HG03135 (cell line): ENCODE results near the gene KLHL42.
A peak's percentile ranks its signal among the peaks of the same experiment; 100 is the strongest.

Experiments used
- ATAC-seq: cut with Tn5 transposase; IDR thresholded peaks from one replicate; pipeline ENCODE4 v1.9.1; 2021; ENCODE audit warnings: mild to moderate bottlenecking, moderate library complexity; ENCODE audit not compliant: unreplicated experiment

The KLHL42 gene

GRCh38 chr12:27779416-27779919 lies 565 bp upstream of the KLHL42 start:
- ATAC-seq, result peak; percentile 10

- ATAC-seq, result peak; percentile 36
These were observed 777 bp downstream of the KLHL42 start for GRCh38 chr12:27780612-27781408.

GRCh38 chr12:27781680-27782079 lies 1.6 kb downstream of the KLHL42 start:
- ATAC-seq, result no peak

- ATAC-seq, result no peak
These were observed 2.4 kb downstream of the KLHL42 start for GRCh38 chr12:27782481-27782880.

- no peak for ATAC-seq
These were observed 6.0 kb downstream of the KLHL42 start for GRCh38 chr12:27785882-27786570.

GRCh38 chr12:27787559-27787958 lies 7.5 kb downstream of the KLHL42 start:
- ATAC-seq, result no peak

GRCh38 chr12:27790179-27790578 lies 10.1 kb downstream of the KLHL42 start:
- ATAC-seq, result no peak

- no peak for ATAC-seq
These were observed 15.0 kb downstream of the KLHL42 start for GRCh38 chr12:27794818-27795584.

- no peak for ATAC-seq
These were observed 16.1 kb downstream of the KLHL42 start for GRCh38 chr12:27796128-27796527.

- ATAC-seq, result no peak
These were observed 17.4 kb downstream of the KLHL42 start for GRCh38 chr12:27797301-27798025.

- no peak for ATAC-seq
These were observed 20.8 kb downstream of the KLHL42 start for GRCh38 chr12:27800819-27801218.

GRCh38 chr12:27801630-27802029 lies 21.6 kb downstream of the KLHL42 start:
- no peak for ATAC-seq

- ATAC-seq, result no peak
These were observed 22.5 kb downstream of the KLHL42 start for GRCh38 chr12:27802511-27802910.

- no peak for ATAC-seq
These were observed 22.9 kb downstream of the KLHL42 start for GRCh38 chr12:27802936-27803335.

GRCh38 chr12:27805238-27805637 lies 25.2 kb downstream of the KLHL42 start:
- ATAC-seq, result no peak

- no peak for ATAC-seq
These were observed 26.2 kb downstream of the KLHL42 start for GRCh38 chr12:27806259-27806658.

GRCh38 chr12:27807063-27807703 lies 27.1 kb downstream of the KLHL42 start:
- ATAC-seq, result no peak

GRCh38 chr12:27808841-27809240 lies 28.8 kb downstream of the KLHL42 start:
- ATAC-seq, result no peak

- no peak for ATAC-seq
These were observed 30.7 kb downstream of the KLHL42 start for GRCh38 chr12:27810756-27811155.

GRCh38 chr12:27812502-27812901 lies 32.5 kb downstream of the KLHL42 start:
- ATAC-seq, result no peak
